ENCODE data around the gene APOL2.
"Not testable (repeated sequence)": the region's sequence is repeated elsewhere in the genome, so short reads cannot be mapped to it uniquely, and the experiment has no call there.

APOL2 gene

DNA sequence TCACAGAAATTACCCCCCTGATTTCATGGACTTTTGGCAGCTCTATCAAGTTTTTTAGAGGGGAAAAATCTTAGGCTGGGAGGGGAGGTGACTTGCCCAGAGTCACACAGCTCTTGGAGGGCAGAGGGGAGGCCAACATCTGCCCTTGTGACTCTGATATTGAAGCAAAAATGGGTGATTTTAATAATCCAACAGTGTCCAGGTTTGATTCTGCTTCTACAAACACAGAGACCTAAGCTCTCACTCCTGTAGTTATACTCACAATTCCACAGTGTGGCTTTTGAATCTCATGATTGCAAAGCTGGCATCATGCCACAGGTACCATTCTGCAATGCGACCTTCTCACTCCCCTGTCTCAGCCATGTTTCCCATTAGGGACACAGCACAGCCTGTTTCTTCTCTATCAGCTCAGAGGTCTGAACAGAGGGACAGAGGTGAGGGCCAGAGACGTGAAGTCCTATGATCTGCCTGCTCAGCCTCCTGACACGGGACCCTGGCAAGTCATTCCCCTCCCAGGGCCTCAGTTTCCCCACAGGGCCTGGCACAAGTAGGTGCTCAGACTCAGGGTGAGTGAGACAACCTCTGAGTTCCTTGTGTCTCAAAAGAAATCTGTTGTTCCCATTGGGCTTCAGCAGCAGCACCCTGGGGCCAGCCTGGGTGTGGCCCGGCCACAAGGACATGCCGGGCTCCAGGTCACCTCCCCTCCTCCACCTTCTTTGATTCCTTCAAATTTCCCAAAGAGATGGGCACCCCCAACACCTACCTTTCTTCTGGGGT lies 766 bp downstream of the APOL2 start:
- peak; percentile 6 for DNase-seq

DNA sequence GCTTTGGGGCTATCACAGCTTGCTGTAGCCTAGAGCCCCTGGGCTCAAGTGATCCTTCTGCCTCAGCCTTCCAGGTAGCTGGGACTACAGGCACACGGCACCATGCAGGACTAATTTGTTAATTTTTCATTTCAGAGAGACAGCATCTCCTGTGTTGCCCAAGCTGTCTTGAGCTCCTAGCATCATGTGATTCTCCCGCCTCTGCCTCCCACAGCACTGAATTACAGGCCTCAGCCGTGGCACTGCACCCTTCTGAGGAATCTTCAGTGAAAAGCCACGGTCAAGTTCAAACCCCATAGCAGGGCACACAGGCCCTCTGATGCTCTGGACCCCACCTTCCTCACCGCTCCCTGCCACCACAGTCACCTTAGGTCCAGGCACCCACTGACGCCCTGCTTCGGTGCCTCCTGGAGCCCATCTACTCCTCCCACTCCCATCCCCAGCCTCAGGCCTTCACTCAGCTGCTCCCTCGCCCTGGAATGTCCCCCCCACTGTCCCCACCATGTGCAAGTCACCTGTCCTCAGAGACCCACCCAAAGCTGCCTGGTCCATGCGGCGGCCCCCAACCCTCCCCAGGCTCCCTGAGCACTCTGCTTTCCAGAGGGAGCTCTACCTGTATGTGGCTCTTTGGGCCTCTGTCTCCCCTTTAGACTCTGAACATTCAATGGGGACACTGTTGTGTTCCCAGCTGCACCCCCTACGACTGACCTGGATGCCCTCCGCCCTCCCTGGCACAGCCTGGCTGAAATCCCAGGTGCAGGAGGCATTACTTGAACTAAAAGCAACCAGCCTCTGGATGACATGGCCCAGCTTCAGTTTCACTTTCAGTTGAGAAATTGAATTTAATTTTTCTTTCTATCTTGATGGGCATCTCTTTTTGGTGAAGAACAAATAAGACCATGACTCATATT lies 1.6 kb downstream of the APOL2 start:
- DNase-seq = no peak

DNA sequence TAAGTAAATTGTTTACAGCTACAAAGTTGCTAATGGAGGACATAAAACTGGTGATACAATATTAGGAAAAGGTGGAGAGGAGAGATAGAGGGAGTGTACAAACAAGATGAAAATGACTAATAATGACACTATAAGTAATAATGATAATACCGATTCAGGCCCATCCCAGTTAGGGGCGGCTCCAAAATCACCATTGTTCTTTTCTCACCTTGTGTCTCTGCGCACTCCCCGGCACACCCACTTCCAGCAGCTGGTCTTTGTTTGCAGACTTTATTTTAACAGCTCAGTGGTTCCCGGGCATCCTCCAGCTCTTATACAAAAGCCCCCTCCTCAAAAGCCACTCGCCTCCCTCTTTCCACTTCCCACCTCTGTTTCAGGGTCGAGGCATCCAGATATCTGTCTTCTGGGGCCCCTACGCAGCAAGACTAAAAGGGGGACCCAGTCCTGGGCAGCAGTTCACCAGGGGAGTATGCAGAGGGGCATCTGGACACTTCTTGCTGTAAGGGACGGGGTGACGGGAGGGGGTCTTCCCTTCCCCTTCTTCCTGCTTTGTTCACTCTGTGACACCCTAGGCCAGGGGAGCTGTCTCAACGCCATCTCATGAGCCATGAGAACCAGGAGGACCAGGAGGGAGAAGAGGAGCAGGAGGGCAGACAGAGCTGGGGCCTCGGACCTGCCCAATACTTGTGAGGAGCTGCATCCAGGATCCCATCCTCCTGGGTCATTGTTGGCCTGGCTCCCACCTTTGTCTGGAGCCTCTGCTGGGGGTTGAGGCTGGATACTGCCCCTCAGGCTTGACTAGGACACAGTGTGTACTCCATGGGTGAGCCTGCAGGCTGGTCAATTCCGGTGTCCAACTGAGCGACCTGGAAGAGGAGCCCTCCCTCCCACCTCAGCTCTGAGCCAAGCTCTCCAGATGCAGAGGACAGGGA lies 2.7 kb downstream of the APOL2 start:
- DNase-seq = no peak

GRCh38 chr22:36235585-36235984 lies 3.7 kb downstream of the APOL2 start:
- DNase-seq = no peak

GRCh38 chr22:36234919-36235318 lies 4.4 kb downstream of the APOL2 start:
- no peak for DNase-seq

GRCh38 chr22:36234213-36234612 lies 5.1 kb downstream of the APOL2 start:
- DNase-seq = no peak

DNA sequence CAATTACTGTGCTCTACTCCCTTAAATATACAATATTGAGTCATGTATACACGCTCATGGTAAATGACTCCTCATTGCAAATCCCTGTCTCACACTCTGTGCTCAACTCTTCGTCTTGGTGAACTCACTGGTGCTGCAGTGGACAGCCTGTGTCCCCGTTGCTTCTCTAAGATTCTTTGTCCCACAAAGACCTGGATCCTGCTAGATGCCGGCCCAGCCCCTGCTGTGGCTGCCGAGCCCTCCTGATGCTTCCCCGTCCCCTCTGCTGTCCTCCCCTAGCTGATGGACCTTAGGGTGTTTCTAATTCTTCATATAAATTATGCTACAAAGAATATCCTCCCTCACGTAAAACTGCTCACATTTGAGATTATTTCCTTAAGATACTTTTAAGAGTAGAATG lies 5.5 kb downstream of the APOL2 start:
- no peak for DNase-seq

DNA sequence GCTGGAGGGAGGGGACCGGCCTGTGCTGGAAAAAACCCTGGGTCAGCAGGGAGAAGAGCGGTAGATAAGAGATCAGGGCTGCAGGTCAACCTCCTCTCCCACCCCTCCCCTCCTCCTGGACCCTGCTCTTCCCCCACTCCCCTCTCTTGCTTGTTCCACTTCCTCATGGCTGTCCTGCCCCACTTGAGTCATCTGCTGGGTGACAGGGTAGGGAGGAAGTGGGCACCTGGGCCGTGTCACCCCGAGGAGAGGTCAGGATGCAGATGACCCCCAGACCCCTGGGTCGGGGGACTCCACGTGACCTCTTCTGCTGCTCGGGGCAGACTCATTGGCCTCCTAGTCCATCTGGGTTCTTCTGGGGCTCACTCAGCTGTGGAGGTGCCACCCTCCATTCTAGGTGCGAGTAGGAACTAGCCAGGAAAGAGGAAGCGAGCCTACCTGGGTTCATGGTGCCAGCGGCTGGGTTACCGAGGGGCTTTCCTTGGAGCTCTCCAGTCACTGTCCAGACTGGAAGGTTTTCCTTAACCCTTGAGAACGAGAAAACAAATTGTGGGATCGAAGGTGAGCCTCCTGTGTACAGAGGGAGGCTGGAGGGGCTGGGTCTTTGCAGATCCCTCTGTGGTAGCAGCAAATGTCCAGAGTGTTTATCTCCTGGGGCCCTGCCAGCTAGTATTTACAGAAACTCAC lies 6.5 kb downstream of the APOL2 start:
- DNase-seq = no peak

GRCh38 chr22:36231051-36231450 lies 8.3 kb downstream of the APOL2 start:
- not testable (repeated sequence) for DNase-seq

GRCh38 chr22:36229649-36230048 lies 9.7 kb downstream of the APOL2 start:
- not testable (repeated sequence) for DNase-seq

DNA sequence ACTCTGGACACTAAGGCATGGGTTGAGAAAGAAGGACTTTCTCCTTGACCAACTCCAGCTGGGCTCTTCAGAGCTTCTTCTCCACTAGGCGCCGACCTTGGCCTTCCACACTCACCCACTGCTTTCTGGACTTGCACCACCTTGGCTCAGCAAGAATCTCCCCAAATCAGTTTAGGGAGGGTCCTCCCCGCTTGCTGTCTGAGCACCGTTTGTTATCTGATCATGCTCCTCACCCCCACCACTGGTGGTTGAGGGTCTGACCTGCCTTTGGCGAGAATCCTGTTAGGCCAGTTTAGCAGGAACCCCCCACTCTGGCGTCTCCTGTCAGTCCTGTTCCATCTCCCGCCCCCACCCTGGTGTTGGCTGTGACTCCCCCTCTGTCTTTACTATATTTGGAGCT lies 10.4 kb downstream of the APOL2 start:
- DNase-seq = no peak

GRCh38 chr22:36228369-36228768 lies 11.0 kb downstream of the APOL2 start:
- peak; percentile 0 for DNase-seq

DNA sequence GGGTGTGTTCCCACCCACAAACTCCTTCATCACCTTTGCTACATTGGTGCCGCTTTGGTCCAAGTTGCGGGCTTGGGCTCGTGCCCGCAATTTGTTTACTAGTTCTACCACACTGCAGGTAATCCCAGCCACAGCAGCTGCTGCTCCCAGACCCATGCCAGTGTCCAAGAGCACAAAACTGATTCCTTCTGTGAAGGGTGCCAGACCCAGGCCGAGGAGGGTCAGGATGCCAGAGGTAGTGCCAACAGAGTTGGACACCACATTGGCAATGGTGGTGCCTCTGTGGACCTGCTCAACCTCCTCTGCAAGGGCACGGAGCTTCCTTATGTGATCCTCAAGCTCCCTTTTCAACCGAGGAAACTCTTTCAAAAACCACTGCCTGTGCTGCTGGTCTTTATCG lies 11.5 kb downstream of the APOL2 start:
- no peak for DNase-seq

DNA sequence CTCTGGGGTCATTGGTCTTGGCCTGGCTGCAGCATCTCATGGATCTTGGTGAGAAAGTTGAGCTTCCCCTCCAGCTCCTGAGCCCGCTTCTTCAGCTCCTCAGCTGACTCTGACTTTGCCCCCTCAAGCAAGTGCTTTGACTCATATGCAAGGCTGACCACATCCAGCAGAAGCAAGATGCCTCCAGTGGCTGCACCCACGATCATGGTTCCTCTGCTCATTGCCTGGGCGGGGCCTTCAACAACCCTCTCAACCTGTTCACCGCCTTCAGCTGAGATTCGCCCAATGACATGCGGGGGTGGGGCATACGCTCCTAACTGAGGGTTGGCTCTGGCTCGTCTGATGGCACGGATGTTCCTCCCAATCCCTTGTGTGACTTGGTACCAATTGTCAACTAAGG lies 11.9 kb downstream of the APOL2 start:
- DNase-seq = no peak

DNA sequence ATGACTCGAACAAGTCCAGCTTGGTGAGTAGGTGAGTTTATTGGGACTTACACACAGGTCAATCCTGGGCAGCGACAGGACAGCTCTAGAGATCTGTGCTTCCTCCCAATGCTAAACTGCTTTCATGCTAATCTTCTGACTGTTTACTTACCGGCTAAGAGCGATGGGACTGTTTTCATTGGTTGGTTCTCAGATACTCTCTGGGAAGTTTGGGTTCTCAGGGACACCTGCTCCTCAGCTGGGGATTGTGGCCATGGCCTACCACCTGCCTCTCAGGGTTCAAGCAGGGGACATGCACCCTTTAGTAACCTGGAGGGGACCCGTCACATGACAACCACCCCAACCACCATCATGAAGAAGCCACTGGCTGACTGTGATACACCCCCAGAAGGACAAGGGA lies 13.1 kb downstream of the APOL2 start:
- DNase-seq = no peak

GRCh38 chr22:36225333-36225922 lies 13.9 kb downstream of the APOL2 start:
- no peak for DNase-seq

- DNase-seq = peak; percentile 4
Observed at GRCh38 chr22:36224245-36224644, 15.1 kb downstream of the APOL2 start.

DNA sequence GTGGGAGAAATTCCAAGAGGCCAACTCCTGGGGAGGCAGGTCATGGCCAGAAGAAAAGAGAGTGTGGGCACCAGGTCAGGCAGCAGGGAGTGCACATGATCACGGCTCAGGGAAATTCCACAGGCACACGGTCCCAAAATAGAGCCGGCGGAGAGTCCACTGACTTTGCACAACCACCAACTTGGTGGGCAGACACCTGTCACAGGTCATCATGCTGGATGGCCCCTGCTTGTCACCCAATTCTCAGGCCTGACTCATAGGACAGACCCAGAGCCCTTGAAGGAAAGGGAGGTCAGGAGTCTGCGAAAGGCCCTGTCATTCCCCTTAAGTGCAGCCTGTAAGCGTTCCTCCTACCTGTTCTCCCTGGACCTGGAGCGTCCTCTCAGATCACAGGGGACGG lies 15.8 kb downstream of the APOL2 start:
- DNase-seq = no peak

DNA sequence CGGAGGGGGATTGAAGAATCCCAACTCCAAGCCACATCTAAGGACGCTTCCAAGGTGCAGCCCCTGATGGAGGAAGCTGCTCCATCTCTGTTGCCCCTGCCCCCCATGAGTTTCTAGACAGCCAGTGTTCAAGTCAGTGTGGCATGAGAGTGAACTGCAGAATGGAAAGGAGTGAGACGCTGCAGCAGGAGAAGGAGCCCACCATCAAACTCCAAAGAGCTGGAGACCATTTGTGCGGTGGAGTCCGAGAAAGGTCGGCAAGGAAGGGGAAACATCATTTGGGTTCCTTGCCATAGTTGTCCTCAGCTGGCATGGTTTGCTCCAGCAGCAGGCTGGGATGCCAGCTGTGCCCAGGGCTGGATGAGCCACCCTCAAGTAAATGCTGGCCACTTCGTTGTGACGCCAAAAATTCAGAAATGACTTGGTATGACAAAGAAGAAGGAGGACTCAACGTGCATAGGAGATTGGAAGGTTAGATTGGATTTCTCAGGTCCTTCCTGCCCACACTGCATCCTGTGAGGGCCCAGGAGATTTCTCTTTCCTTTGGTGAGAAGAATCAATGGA lies 16.4 kb downstream of the APOL2 start:
- no peak for DNase-seq

DNA sequence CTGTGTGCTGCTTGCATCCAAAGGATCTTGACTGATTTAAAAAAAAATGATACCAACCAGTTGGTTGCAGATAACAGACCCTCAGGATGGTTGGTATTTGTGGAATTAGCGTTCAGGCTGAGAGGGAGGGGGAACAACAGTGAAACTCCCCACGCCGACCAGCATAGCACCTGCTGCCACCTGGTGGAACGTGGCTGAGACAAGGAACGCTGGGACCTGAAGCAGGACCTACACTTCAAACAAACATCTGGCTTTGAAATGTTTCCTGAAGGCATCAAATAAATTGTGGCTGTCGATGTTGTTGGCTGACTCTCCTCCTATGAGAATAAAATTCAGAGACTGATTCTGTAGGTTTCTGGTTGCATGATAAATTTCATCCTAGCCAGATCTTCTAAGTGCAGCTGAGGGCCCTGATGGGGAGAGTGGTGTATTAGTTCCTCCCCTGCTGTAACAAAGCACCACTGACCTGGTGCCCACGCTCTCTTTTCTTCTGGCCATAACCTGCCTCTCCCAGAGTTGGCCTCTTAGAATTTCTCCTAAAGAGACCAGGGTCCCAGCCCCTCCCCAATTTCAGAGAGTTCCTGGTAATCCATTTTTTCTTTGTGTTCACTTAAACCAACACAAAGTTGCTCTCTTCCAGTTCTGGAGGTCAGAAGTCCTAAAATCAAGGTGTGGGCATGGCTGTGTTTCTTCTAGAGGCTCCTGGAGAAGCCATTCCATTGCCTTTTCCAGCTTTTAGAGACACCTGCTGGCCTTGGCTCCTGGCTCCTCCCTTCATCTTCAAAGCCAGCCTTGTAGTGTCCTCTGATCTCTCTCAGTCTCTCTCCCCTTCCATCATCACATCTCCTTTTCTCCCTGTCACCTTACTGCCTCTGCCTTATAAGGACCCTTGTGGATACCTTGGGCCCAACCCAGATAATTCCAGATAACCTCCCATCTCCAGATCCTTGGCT lies 17.3 kb downstream of the APOL2 start:
- peak; percentile 42 for DNase-seq

Data from DMS53 (cell line).